Keratinocyte (primary cell): ENCODE results near the gene MFSD2A. TPM values are rescaled to one million over a fixed set of nuclear protein-coding genes. Genes with fewer than 3 reads are reported as not detected.

ENCODE experiments used
- DNase-seq: peaks from one replicate; pipeline ENCODE4 v3.0.0-alpha.2; 2011; ENCODE audit warnings: low read depth, missing footprints, low spot score
- FAIRE-seq: peaks from 2 replicates; lab custom pipeline; 2011; peaks lifted over from hg19 to GRCh38; lab: Jason Lieb, UNC
- H2AFZ ChIP-seq: 2 replicates; pipeline ENCODE4 v1.6.0; 2012; ENCODE audit warnings: low read length, control low read depth, inconsistent platforms; ENCODE audit not compliant: control insufficient read depth
- H3K27ac ChIP-seq: 2 replicates; pipeline ENCODE4 v1.5.1; 2011; ENCODE audit warnings: low read length; ENCODE audit not compliant: control insufficient read depth, insufficient read depth
- H3K27me3 ChIP-seq: 3 replicates; pipeline ENCODE4 v1.6.0; 2011; ENCODE audit warnings: low read length; ENCODE audit not compliant: control insufficient read depth, insufficient read depth; ENCODE audit errors: extremely low read depth
- H3K36me3 ChIP-seq, 2 experiments: 2 replicates in 1 of 2; 3 replicates in 1 of 2; pipeline ENCODE4 v1.5.1; 2011; ENCODE audit warnings: low read length in 2 of 2, mild to moderate bottlenecking in 1 of 2; ENCODE audit not compliant: control insufficient read depth in 2 of 2, insufficient read depth in 2 of 2; ENCODE audit errors: extremely low read depth in 1 of 2
- H3K4me1 ChIP-seq: 3 replicates; pipeline ENCODE4 v1.5.1; 2011; ENCODE audit warnings: low read length; ENCODE audit not compliant: control insufficient read depth, insufficient read depth; ENCODE audit errors: extremely low read depth
- H3K4me2 ChIP-seq: 3 replicates; pipeline ENCODE4 v1.6.0; 2011; ENCODE audit warnings: low read depth, low read length; ENCODE audit not compliant: control insufficient read depth, insufficient read depth; ENCODE audit errors: extremely low read depth
- H3K4me3 ChIP-seq, 3 experiments: fragments of 200-600 bp in 1 of 3; sonication (generic) in 1 of 3; 2 replicates in 2 of 3; 3 replicates in 1 of 3; pipeline ENCODE4 v1.5.1; 2011 to 2016; ENCODE audit warnings: low read length in 3 of 3, mild to moderate bottlenecking in 3 of 3, control low read depth in 2 of 3, inconsistent platforms in 1 of 3, low read depth in 1 of 3, mixed read lengths in 1 of 3, mixed run types in 1 of 3, moderate library complexity in 1 of 3; ENCODE audit not compliant: control insufficient read depth in 2 of 3, insufficient read depth in 2 of 3; ENCODE audit errors: extremely low read depth in 1 of 3
- H3K79me2 ChIP-seq: 2 replicates; pipeline ENCODE4 v1.6.0; 2012; ENCODE audit warnings: low read length; ENCODE audit not compliant: control insufficient read depth, insufficient read depth
- H3K9ac ChIP-seq: 3 replicates; pipeline ENCODE4 v1.6.0; 2011; ENCODE audit warnings: low read length; ENCODE audit not compliant: control insufficient read depth, insufficient read depth; ENCODE audit errors: extremely low read depth
- H3K9me1 ChIP-seq: 3 replicates; pipeline ENCODE4 v1.6.0; 2011; ENCODE audit warnings: low read length; ENCODE audit not compliant: control insufficient read depth, insufficient read depth; ENCODE audit errors: extremely low read depth
- H3K9me3 ChIP-seq: 2 replicates; pipeline ENCODE4 v1.5.1; 2012; ENCODE audit warnings: low read depth, low read length; ENCODE audit not compliant: control insufficient read depth
- H4K20me1 ChIP-seq: 3 replicates; pipeline ENCODE4 v1.6.0; 2011; ENCODE audit warnings: low read length; ENCODE audit not compliant: control insufficient read depth, insufficient read depth; ENCODE audit errors: extremely low read depth
- CTCF ChIP-seq, 3 experiments: IDR thresholded peaks in 1 of 3; conservative IDR thresholded peaks in 1 of 3; optimal IDR thresholded peaks in 1 of 3; 2 replicates in 2 of 3; 3 replicates in 1 of 3; pipeline versions ENCODE3 to v1.5.1; 2011; ENCODE audit warnings: low read length in 3 of 3, mild to moderate bottlenecking in 3 of 3, moderate library complexity in 2 of 3, control low read depth in 1 of 3, inconsistent platforms in 1 of 3; ENCODE audit not compliant: insufficient read depth in 2 of 3; ENCODE audit errors: extremely low read depth in 1 of 3
- EZH2 ChIP-seq: IDR thresholded peaks from one replicate; pipeline ENCODE4 v1.6.1; 2012; ENCODE audit warnings: inconsistent platforms, mild to moderate bottlenecking, low read length, moderate library complexity
- dilution Hi-C: fragments of 300-500 bp; cut with MboI; formaldehyde crosslinking; loops from one replicate; pipeline ENCODE4 v1.7.0; 2020; ENCODE audit warnings: low sequenced_read_pairs; ENCODE audit not compliant: extremely low pct_ligation_motif_present
- polyA plus RNA-seq, 5 experiments: library from polyadenylated mRNA; depleted of rRNA in 3 of 5; stranded (reverse) in 3 of 5; stranded (forward) in 1 of 5; unstranded in 1 of 5; fragments of >200 nt; gene quantifications; 1 replicate in 1 of 5; 2 replicates in 3 of 5; 3 replicates in 1 of 5; pipeline versions ENCODE4 v1.2.1 to v1.2.3, GENCODE V29; 2011 to 2012; ENCODE audit warnings: missing spikeins in 2 of 5, low read depth in 1 of 5, low replicate concordance in 1 of 5

The MFSD2A gene
- polyA plus RNA-seq, 1 donor (not counting 4 experiments of a cell fraction or from before 2014, with no cell fraction given): 50.1 TPM

DNA sequence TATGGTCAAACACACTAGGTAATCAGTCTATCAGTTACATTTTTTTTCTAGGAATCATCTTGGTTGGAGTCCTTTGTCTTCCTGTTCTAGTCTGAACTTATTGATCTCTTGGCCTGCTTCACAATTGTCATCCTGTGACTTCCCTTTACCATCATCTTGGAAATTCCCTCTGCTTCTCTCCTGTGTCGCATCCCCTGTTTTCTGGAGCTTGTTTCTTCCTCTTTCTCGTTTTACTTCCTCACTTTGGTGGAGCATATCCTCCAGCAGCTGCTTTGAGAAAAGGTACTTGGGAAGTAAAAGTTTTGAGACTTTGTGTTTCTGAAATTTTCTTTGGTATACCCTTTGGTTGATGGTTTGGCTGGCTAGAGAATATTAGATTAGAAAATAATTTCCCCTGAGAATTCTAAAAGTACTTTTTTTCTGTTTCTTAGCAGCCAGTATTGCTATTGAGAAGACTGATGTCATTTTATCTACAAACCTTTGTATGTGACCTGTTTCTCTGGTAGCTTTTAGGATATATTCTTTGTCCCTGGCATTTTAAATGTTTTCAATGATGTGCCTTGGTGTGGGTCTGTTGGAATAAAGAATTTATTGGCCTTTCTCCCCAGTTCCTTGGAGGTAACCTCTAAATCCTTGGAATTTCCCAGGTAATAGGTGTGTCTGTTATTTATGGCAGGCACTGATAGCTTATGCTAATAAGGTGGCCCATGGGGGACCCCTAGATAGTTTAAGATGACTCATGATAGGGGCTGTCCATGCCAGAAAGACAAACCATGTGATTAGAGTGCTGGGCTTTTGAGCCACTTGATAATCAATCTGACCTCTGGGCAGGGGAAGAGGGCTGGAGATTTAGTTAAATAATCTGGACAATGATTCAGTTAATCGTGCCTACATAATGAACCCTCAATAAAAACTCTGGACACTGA lies 47.2 kb upstream of the MFSD2A start:
- TF ChIP-seq EZH2 (no peak), CTCF (optimal IDR thresholded peaks at IDR 0.05 in 1 of 3, IDR thresholded peaks at IDR 0.05 in 1 of 3, conservative IDR thresholded peaks at IDR 0.05 in 1 of 3; ENCODE audit: extremely low read depth in 1 of 3, insufficient read depth in 2 of 3, low read length in 3 of 3) (no peak)
- Histone ChIP-seq H3K9ac (no peak overlapping the region), H3K27me3 (no peaks in the 10 kb centered on the region), H3K36me3 (no peaks in the 10 kb centered on the region), H3K4me1 (no peaks in the 10 kb centered on the region), H3K9me3 (no peaks in the 10 kb centered on the region), H3K4me2 (no peak overlapping the region), H3K79me2 (no peaks in the 10 kb centered on the region), H2AFZ (no peak overlapping the region), H4K20me1 (no peaks in the 10 kb centered on the region), H3K9me1 (no peaks in the 10 kb centered on the region), H3K4me3 (no peak overlapping the region), H3K27ac (no peak overlapping the region)
- FAIRE-seq (no peak), DNase-seq (no peak)
- dilution Hi-C loops: no loop called here

DNA sequence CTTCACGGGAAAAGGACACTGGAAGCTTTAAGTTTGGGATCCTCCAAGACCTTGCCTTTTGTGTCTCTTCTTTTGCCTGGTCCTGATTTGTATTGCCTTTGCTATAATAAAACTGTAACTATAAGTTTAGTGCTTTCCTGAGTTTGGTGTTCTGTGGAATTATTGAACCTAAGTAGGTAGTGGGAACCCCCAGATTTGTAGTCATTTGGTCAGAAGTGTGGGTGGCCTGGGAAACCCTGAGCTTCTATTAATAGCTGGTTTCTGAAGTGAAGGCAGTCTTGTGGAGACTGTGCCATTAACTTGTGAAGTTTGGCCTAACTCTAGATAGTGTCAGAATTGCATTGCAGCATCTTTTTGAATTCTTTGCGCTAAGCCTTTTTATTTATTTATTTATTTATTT lies 46.4 kb upstream of the MFSD2A start:
- no peak overlapping the region for H3K27ac ChIP-seq
- no peaks in the 10 kb centered on the region for H3K36me3 ChIP-seq
- FAIRE-seq: no peak
- dilution Hi-C loops: no loop called here
- H2AFZ ChIP-seq: no peak overlapping the region
- H3K79me2 ChIP-seq: no peaks in the 10 kb centered on the region
- DNase-seq: no peak
- no peaks in the 10 kb centered on the region for H3K9me1 ChIP-seq
- H3K27me3 ChIP-seq: no peaks in the 10 kb centered on the region
- no peak for TF ChIP-seq CTCF (optimal IDR thresholded peaks at IDR 0.05 in 1 of 3, IDR thresholded peaks at IDR 0.05 in 1 of 3, conservative IDR thresholded peaks at IDR 0.05 in 1 of 3; ENCODE audit: extremely low read depth in 1 of 3, insufficient read depth in 2 of 3, low read length in 3 of 3)
- TF ChIP-seq EZH2: no peak
- no peak overlapping the region for H3K9ac ChIP-seq
- H3K4me3 ChIP-seq: no peak overlapping the region
- H3K4me2 ChIP-seq: no peak overlapping the region
- no peaks in the 10 kb centered on the region for H3K4me1 ChIP-seq
- no peaks in the 10 kb centered on the region for H3K9me3 ChIP-seq
- H4K20me1 ChIP-seq: no peaks in the 10 kb centered on the region
